OCI-LY1 (cell line): ENCODE data around the gene NARF.

Source experiments
- H2AFZ ChIP-seq: fragments of 200-600 bp; sonication (generic), shearing (Covaris generic); 2 replicates; pipeline ENCODE4 v1.6.0; 2014; ENCODE audit warnings: antibody characterized with exemption, mild to moderate bottlenecking, low read length
- H3F3A ChIP-seq: fragments of 200-600 bp; sonication (generic), shearing (Covaris generic); 2 replicates; pipeline ENCODE4 v1.6.0; 2014; ENCODE audit warnings: mild to moderate bottlenecking, antibody characterized with exemption, low read length, moderate library complexity; ENCODE audit not compliant: insufficient read depth
- H3K27ac ChIP-seq: fragments of 200-600 bp; sonication (generic); 2 replicates; pipeline ENCODE4 v1.5.1; 2014; ENCODE audit warnings: low read length, mixed run types, mild to moderate bottlenecking, low read depth; ENCODE audit not compliant: poor library complexity, severe bottlenecking
- H3K27me3 ChIP-seq: fragments of 200-600 bp; sonication (generic); 2 replicates; pipeline ENCODE4 v1.6.0; 2014; ENCODE audit warnings: antibody characterized with exemption, mild to moderate bottlenecking, low read length, moderate library complexity; ENCODE audit not compliant: insufficient read depth
- H3K36me3 ChIP-seq: fragments of 200-600 bp; sonication (generic); 2 replicates; pipeline ENCODE4 v1.6.1; 2014; ENCODE audit warnings: mild to moderate bottlenecking, antibody characterized with exemption, low read length, moderate library complexity, mixed read lengths; ENCODE audit not compliant: insufficient read depth
- H3K4me1 ChIP-seq: fragments of 200-600 bp; sonication (generic); 2 replicates; pipeline ENCODE4 v1.5.1; 2014; ENCODE audit warnings: mild to moderate bottlenecking, low read length, moderate library complexity; ENCODE audit not compliant: insufficient read depth, severe bottlenecking
- H3K4me2 ChIP-seq: fragments of 200-600 bp; sonication (generic), shearing (Covaris generic); 2 replicates; pipeline ENCODE4 v1.6.1; 2014; ENCODE audit warnings: low read length
- H3K4me3 ChIP-seq: fragments of 200-600 bp; sonication (generic); 2 replicates; pipeline ENCODE4 v1.5.1; 2014; ENCODE audit warnings: low read length, low read depth, mild to moderate bottlenecking, mixed read lengths; ENCODE audit not compliant: poor library complexity, severe bottlenecking
- H3K79me2 ChIP-seq: fragments of 200-600 bp; shearing (Covaris generic); 2 replicates; pipeline ENCODE4 v1.6.1; 2016; ENCODE audit warnings: mixed run types, low read length, mixed read lengths; ENCODE audit not compliant: insufficient read depth
- H3K9ac ChIP-seq: fragments of 200-600 bp; sonication (generic), shearing (Covaris generic); 2 replicates; pipeline ENCODE4 v1.6.1; 2014; ENCODE audit warnings: mild to moderate bottlenecking, low read length, mixed read lengths
- H3K9me2 ChIP-seq: fragments of 200-600 bp; sonication (generic), shearing (Covaris generic); 2 replicates; pipeline ENCODE4 v1.6.1; 2014; ENCODE audit warnings: low read depth, mild to moderate bottlenecking, low read length, mixed read lengths
- H3K9me3 ChIP-seq: fragments of 200-600 bp; shearing (Covaris generic); 2 replicates; pipeline ENCODE4 v1.6.1; 2014; ENCODE audit warnings: low read length, mixed read lengths
- H4K20me1 ChIP-seq: fragments of 200-600 bp; sonication (generic), shearing (Covaris generic); 2 replicates; pipeline ENCODE4 v1.6.0; 2016; ENCODE audit warnings: mild to moderate bottlenecking, low read length; ENCODE audit not compliant: insufficient read depth
- CTCF ChIP-seq: fragments of 200-600 bp; sonication (generic), shearing (Covaris generic); IDR thresholded peaks from 2 replicates; pipeline ENCODE4 v1.5.1; 2017; ENCODE audit warnings: mild to moderate bottlenecking, antibody characterized with exemption, low read length, moderate library complexity, mixed read lengths
- EZH2 ChIP-seq: fragments of 200-600 bp; sonication (generic), shearing (Covaris generic); IDR thresholded peaks from 2 replicates; pipeline ENCODE4 v1.8.0; 2017; ENCODE audit warnings: borderline replicate concordance, mixed run types, mild to moderate bottlenecking, antibody characterized with exemption, low read length, moderate library complexity, mixed read lengths

NARF gene

GRCh38 chr17:82470065-82470464 lies 11.5 kb downstream of the NARF start:
- H3K4me3 ChIP-seq: no peak overlapping the region
- H4K20me1 ChIP-seq: no peaks in the 10 kb centered on the region
- no peaks in the 10 kb centered on the region for H3K9me2 ChIP-seq
- H3K27me3 ChIP-seq: no peaks in the 10 kb centered on the region
- no peaks in the 10 kb centered on the region for H3K4me1 ChIP-seq
- no peak overlapping the region for H3K27ac ChIP-seq
- H3K79me2 ChIP-seq: no peaks in the 10 kb centered on the region
- H3K9me3 ChIP-seq: no peaks in the 10 kb centered on the region
- TF ChIP-seq CTCF (no peak), EZH2 (no peak)
- H2AFZ ChIP-seq: no peak overlapping the region
- no peak overlapping the region for H3K4me2 ChIP-seq
- no peaks in the 10 kb centered on the region for H3F3A ChIP-seq
- H3K36me3 ChIP-seq: peaks cover 75% of the 10 kb centered on the region
- H3K9ac ChIP-seq: no peak overlapping the region

GRCh38 chr17:82474223-82475010 lies 15.9 kb downstream of the NARF start:
- peaks cover 59% of the 10 kb centered on the region for H3K36me3 ChIP-seq
- no peak overlapping the region for H3K9ac ChIP-seq
- H3K79me2 ChIP-seq: no peaks in the 10 kb centered on the region
- no peak overlapping the region for H2AFZ ChIP-seq
- H4K20me1 ChIP-seq: no peaks in the 10 kb centered on the region
- no peaks in the 10 kb centered on the region for H3K27me3 ChIP-seq
- H3K4me1 ChIP-seq: no peaks in the 10 kb centered on the region
- H3K4me2 ChIP-seq: no peak overlapping the region
- H3K27ac ChIP-seq: no peak overlapping the region
- no peaks in the 10 kb centered on the region for H3F3A ChIP-seq
- TF ChIP-seq CTCF (no peak), EZH2 (no peak)
- no peaks in the 10 kb centered on the region for H3K9me3 ChIP-seq
- no peak overlapping the region for H3K4me3 ChIP-seq
- H3K9me2 ChIP-seq: no peaks in the 10 kb centered on the region

GRCh38 chr17:82475458-82475857 lies 16.9 kb downstream of the NARF start:
- H3F3A ChIP-seq: no peaks in the 10 kb centered on the region
- peaks cover 59% of the 10 kb centered on the region for H3K36me3 ChIP-seq
- no peak overlapping the region for H3K4me3 ChIP-seq
- no peak overlapping the region for H3K9ac ChIP-seq
- no peaks in the 10 kb centered on the region for H3K9me3 ChIP-seq
- H4K20me1 ChIP-seq: no peaks in the 10 kb centered on the region
- no peak overlapping the region for H3K4me2 ChIP-seq
- TF ChIP-seq EZH2: no peak
- no peak overlapping the region for H2AFZ ChIP-seq
- H3K9me2 ChIP-seq: no peaks in the 10 kb centered on the region
- H3K4me1 ChIP-seq: peaks cover 8% of the 10 kb centered on the region
- H3K27ac ChIP-seq: no peak overlapping the region
- H3K79me2 ChIP-seq: no peaks in the 10 kb centered on the region
- H3K27me3 ChIP-seq: no peaks in the 10 kb centered on the region

GRCh38 chr17:82477934-82478333 lies 19.4 kb downstream of the NARF start:
- no peak overlapping the region for H2AFZ ChIP-seq
- TF ChIP-seq EZH2: no peak
- TF ChIP-seq CTCF: no peak
- H4K20me1 ChIP-seq: no peaks in the 10 kb centered on the region
- no peaks in the 10 kb centered on the region for H3F3A ChIP-seq
- H3K4me1 ChIP-seq: peaks cover 16% of the 10 kb centered on the region
- no peaks in the 10 kb centered on the region for H3K9me2 ChIP-seq
- H3K4me2 ChIP-seq: no peak overlapping the region
- no peak overlapping the region for H3K27ac ChIP-seq
- no peaks in the 10 kb centered on the region for H3K9me3 ChIP-seq
- H3K27me3 ChIP-seq: no peaks in the 10 kb centered on the region
- H3K9ac ChIP-seq: no peak overlapping the region
- H3K79me2 ChIP-seq: no peaks in the 10 kb centered on the region
- peaks cover 68% of the 10 kb centered on the region; the same call in 1 of the 2 replicates for H3K36me3 ChIP-seq
- H3K4me3 ChIP-seq: no peak overlapping the region
